SK-N-SH (cell line): ENCODE measurements around the gene CEP170B.

Experiments used
- CTCF ChIP-seq: fragments of 200-600 bp; sonication (generic); IDR thresholded peaks from 2 replicates; pipeline ENCODE4 v1.6.1; 2017; ENCODE audit warnings: antibody characterized with exemption, mild to moderate bottlenecking, moderate library complexity
- ELF1 ChIP-seq: IDR thresholded peaks from 2 replicates; pipeline ENCODE4 v1.4.0; 2012
- JUND ChIP-seq: IDR thresholded peaks from 2 replicates; pipeline ENCODE4 v1.4.0; 2012
- MAX ChIP-seq: IDR thresholded peaks from 2 replicates; pipeline ENCODE4 v1.4.0; 2012; ENCODE audit warnings: low read depth
- RCOR1 ChIP-seq: fragments of 150-350 bp; IDR thresholded peaks from 2 replicates; pipeline ENCODE4 v1.6.1; 2017; ENCODE audit warnings: antibody characterized with exemption, low read length
- SMC3 ChIP-seq: IDR thresholded peaks from 2 replicates; pipeline ENCODE4 v1.6.1; 2012; ENCODE audit warnings: low read depth, low read length, improper control_type of control experiment
- TAF1 ChIP-seq: IDR thresholded peaks from 2 replicates; pipeline ENCODE4 v1.6.1; 2012; ENCODE audit warnings: low read depth, mild to moderate bottlenecking, low read length, moderate library complexity, borderline replicate concordance

- TF ChIP-seq JUND (no peak), ELF1 (no peak), CTCF (no peak), TAF1 (no peak), MAX (no peak), SMC3 (no peak), RCOR1 (no peak)
Measured at GRCh38 chr14:104866451-104867370, 1.6 kb downstream of the CEP170B start.
